HepG2 (cell line): ENCODE results near the gene MIDN. TPM values are rescaled to one million over a fixed set of nuclear protein-coding genes. Genes with fewer than 3 reads are reported as not detected.

Source experiments
- ADNP ChIP-seq: sonication (generic); formaldehyde crosslinking; IDR thresholded peaks from 2 replicates; pipeline ENCODE4 v1.4.0; 2020; ENCODE audit warnings: missing genetic modification reagents
- CBFB ChIP-seq: sonication (generic); formaldehyde crosslinking; IDR thresholded peaks from 2 replicates; pipeline ENCODE4 v1.4.0; 2020; ENCODE audit warnings: missing genetic modification reagents
- CEBPG ChIP-seq: IDR thresholded peaks from 2 replicates; pipeline ENCODE4 v1.6.1; 2016
- CREB1 ChIP-seq, 2 experiments: fragments of 450-650 bp in 1 of 2; IDR thresholded peaks; 2 replicates each; pipeline ENCODE4 v1.6.1; 2016 to 2017; ENCODE audit warnings: control low read depth in 1 of 2, mild to moderate bottlenecking in 1 of 2, missing compliant biosample characterization in 1 of 2, missing genetic modification characterization in 1 of 2
- CREM ChIP-seq, 2 experiments: sonication (generic) in 1 of 2; formaldehyde crosslinking in 1 of 2; IDR thresholded peaks; 2 replicates each; pipeline versions ENCODE4 v1.4.0 to v1.6.1; 2016 to 2020; ENCODE audit warnings: antibody characterized with exemption in 1 of 2, mild to moderate bottlenecking in 1 of 2, missing genetic modification reagents in 1 of 2
- DPF2 ChIP-seq: sonication (generic); formaldehyde crosslinking; IDR thresholded peaks from 2 replicates; pipeline ENCODE4 v1.4.0; 2020; ENCODE audit warnings: mild to moderate bottlenecking, low read depth, missing genetic modification reagents, borderline replicate concordance
- ESRRA ChIP-seq: sonication (generic); formaldehyde crosslinking; IDR thresholded peaks from 2 replicates; pipeline ENCODE4 v1.5.1; 2020; ENCODE audit warnings: mild to moderate bottlenecking, low read depth, missing genetic modification reagents
- ETV6 ChIP-seq: sonication (generic); formaldehyde crosslinking; conservative IDR thresholded peaks from 2 replicates; pipeline ENCODE4 v1.4.0; 2020; ENCODE audit warnings: missing genetic modification reagents
- FOSL2 ChIP-seq: sonication (generic); formaldehyde crosslinking; IDR thresholded peaks from 2 replicates; pipeline ENCODE4 v1.4.0; 2020; ENCODE audit warnings: missing genetic modification reagents
- FOXO1 ChIP-seq: sonication (generic); formaldehyde crosslinking; IDR thresholded peaks from 2 replicates; pipeline ENCODE4 v1.4.0; 2020; ENCODE audit warnings: missing genetic modification reagents
- ISL2 ChIP-seq: sonication (generic); formaldehyde crosslinking; IDR thresholded peaks from 2 replicates; pipeline ENCODE4 v1.5.0; 2020; ENCODE audit warnings: missing genetic modification reagents
- NCOA5 ChIP-seq: sonication (generic); formaldehyde crosslinking; IDR thresholded peaks from 2 replicates; pipeline ENCODE4 v1.4.0; 2020; ENCODE audit warnings: missing genetic modification reagents
- PHF20 ChIP-seq: sonication (generic); formaldehyde crosslinking; IDR thresholded peaks from 2 replicates; pipeline ENCODE4 v1.5.0; 2020; ENCODE audit warnings: mild to moderate bottlenecking, missing genetic modification reagents
- SNRNP70 ChIP-seq: fragments of 200-400 bp; formaldehyde crosslinking; IDR thresholded peaks from 2 replicates; pipeline ENCODE4 v1.6.1; 2017; ENCODE audit warnings: mild to moderate bottlenecking, low read depth, low read length, moderate library complexity
- SRSF9 ChIP-seq: fragments of 200-400 bp; formaldehyde crosslinking; IDR thresholded peaks from 2 replicates; pipeline ENCODE4 v1.6.1; 2018; ENCODE audit warnings: borderline replicate concordance, mild to moderate bottlenecking, low read depth, low read length; ENCODE audit not compliant: insufficient read depth, poor library complexity, severe bottlenecking
- TAF1 ChIP-seq: sonication (generic); formaldehyde crosslinking; IDR thresholded peaks from 2 replicates; pipeline ENCODE4 v1.4.0; 2020; ENCODE audit warnings: missing genetic modification reagents
- TBX3 ChIP-seq: fragments of 450-650 bp; IDR thresholded peaks from 2 replicates; pipeline ENCODE4 v1.6.1; 2017; ENCODE audit warnings: antibody characterized with exemption, mild to moderate bottlenecking, inconsistent platforms, borderline replicate concordance
- THAP11 ChIP-seq: IDR thresholded peaks from 2 replicates; pipeline ENCODE4 v1.6.1; 2016; ENCODE audit warnings: missing biosample characterization, missing genetic modification reagents
- ZBTB42 ChIP-seq: sonication (generic); formaldehyde crosslinking; IDR thresholded peaks from 2 replicates; pipeline ENCODE4 v1.5.0; 2020; ENCODE audit warnings: mild to moderate bottlenecking, missing genetic modification reagents
- ZEB1 ChIP-seq: IDR thresholded peaks from 2 replicates; pipeline ENCODE4 v1.6.1; 2012; ENCODE audit warnings: mild to moderate bottlenecking, low read depth, inconsistent platforms; ENCODE audit not compliant: insufficient replicate concordance
- ZFP37 ChIP-seq: sonication (generic); formaldehyde crosslinking; IDR thresholded peaks from 2 replicates; pipeline ENCODE4 v1.4.0; 2020; ENCODE audit warnings: missing genetic modification reagents, borderline replicate concordance
- ZFP90 ChIP-seq: sonication (generic); formaldehyde crosslinking; IDR thresholded peaks from 2 replicates; pipeline ENCODE4 v1.8.0; 2022; ENCODE audit warnings: missing genetic modification reagents, mild to moderate bottlenecking, inconsistent platforms, borderline replicate concordance
- ZNF460 ChIP-seq: sonication (generic); formaldehyde crosslinking; IDR thresholded peaks from 2 replicates; pipeline ENCODE4 v1.5.1; 2020; ENCODE audit warnings: missing genetic modification reagents, mild to moderate bottlenecking, borderline replicate concordance
- ZNF766 ChIP-seq: sonication (generic); formaldehyde crosslinking; IDR thresholded peaks from 2 replicates; pipeline ENCODE4 v1.5.0; 2020; ENCODE audit warnings: missing genetic modification reagents, borderline replicate concordance
- ZNF772 ChIP-seq: sonication (generic); formaldehyde crosslinking; IDR thresholded peaks from 2 replicates; pipeline ENCODE4 v1.5.0; 2020; ENCODE audit warnings: mild to moderate bottlenecking, missing genetic modification reagents
- polyA plus RNA-seq, 8 experiments: library from polyadenylated mRNA; depleted of rRNA in 3 of 8; stranded (reverse) in 7 of 8; unstranded in 1 of 8; fragments of >200 nt; fragmentation: Illumina TruSeq in 4 of 8; extraction: Trizol in 4 of 8; gene quantifications; 2 replicates each; pipeline versions ENCODE4 v1.2.1 to v1.2.3, GENCODE V29; 2011 to 2016; ENCODE audit warnings: low read depth in 4 of 8, missing spikeins in 1 of 8, mixed read lengths in 1 of 8; ENCODE audit not compliant: insufficient read depth in 1 of 8
- total RNA-seq, 5 experiments: library from RNA; depleted of rRNA; stranded (reverse); fragments of >200 nt; fragmentation: Illumina TruSeq; extraction: Trizol; gene quantifications; 2 replicates each; pipeline ENCODE4 v1.2.3, GENCODE V29; 2016; ENCODE audit warnings: low read depth in 1 of 5
- TF ChIP-seq, protein P1 (sequence below): IDR thresholded peaks from 2 replicates; pipeline ENCODE4 v1.6.1; 2016
- TF ChIP-seq, protein P2 (sequence below): sonication (generic); formaldehyde crosslinking; IDR thresholded peaks from 2 replicates; pipeline ENCODE4 v1.5.0; 2020; ENCODE audit warnings: mild to moderate bottlenecking, missing genetic modification reagents, borderline replicate concordance

MIDN gene
- total and polyA plus RNA-seq, 2 of the 13 experiments (the other 11 are each of a cell fraction or from before 2014, with no cell fraction given): 8.4 to 18.0 TPM

DNA sequence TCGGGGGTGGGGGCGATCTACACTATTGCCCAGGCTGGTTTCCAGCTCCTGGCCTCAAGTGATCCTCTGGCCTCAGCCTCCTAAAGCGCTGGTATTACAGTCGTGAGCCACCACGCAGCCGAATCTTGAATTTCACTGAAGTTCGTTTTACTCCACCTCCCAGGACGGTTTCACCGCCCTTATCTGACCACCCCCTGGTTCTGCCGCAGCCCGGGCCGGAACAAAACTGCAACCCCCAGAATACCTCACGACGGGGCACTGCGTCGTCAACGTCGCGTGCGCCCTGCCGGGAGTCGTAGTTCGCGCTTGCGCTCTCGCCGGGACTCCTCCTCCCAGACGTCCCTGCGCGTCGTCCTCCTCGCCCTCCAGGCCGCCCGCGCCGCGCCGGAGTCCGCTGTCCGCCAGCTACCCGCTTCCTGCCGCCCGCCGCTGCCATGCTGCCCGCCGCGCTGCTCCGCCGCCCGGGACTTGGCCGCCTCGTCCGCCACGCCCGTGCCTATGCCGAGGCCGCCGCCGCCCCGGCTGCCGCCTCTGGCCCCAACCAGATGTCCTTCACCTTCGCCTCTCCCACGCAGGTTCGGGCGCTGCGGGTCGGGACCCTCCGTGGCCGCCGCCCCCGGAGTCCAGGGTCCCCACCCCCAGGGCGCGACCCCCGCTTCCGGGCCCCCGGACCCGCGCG, 6.8 kb upstream of the MIDN start, which contains the start of gene ATP5F1D (continued):
- TF ChIP-seq SRSF9 (no peak), ZEB1 (no peak), ZNF772 (no peak), ISL2 (CRISPR knock-in tag) (peak; percentile 41; the same call in 1 of the 2 replicates), ETV6 (CRISPR knock-in tag) (0 out of 2 replicates have a peak, but pooled peaks have one; percentile 15), ESRRA (CRISPR knock-in tag) (0 out of 2 replicates have a peak, but pooled peaks have one; percentile 24), ZFP37 (CRISPR knock-in tag) (no peak), TAF1 (CRISPR knock-in tag) (no peak; the same call in none of the 2 replicates), TBX3 (no peak), FOSL2 (CRISPR knock-in tag) (peak; percentile 29), CREM (IDR thresholded peaks at IDR 0.05) (peak; percentile 97), CREM (CRISPR knock-in tag; IDR thresholded peaks at IDR 0.05) (peak; percentile 60; the same call in 1 of the 2 replicates), PHF20 (CRISPR knock-in tag) (0 out of 2 replicates have a peak, but pooled peaks have one; percentile 43), ZBTB42 (no peak), ZFP90 (CRISPR knock-in tag) (0 out of 2 replicates have a peak, but pooled peaks have one; percentile 54), ZNF460 (CRISPR knock-in tag) (no peak), THAP11 (CRISPR knock-in tag) (peak; percentile 98), DPF2 (no peak), SNRNP70 (no peak), NCOA5 (no peak), ZNF766 (CRISPR knock-in tag) (peak; percentile 33; the same call in 1 of the 2 replicates), CBFB (CRISPR knock-in tag) (0 out of 2 replicates have a peak, but pooled peaks have one; percentile 37), CREB1 (IDR thresholded peaks at IDR 0.05) (peak; percentile 93), CREB1 (CRISPR knock-in tag; IDR thresholded peaks at IDR 0.05) (peak; percentile 92), CEBPG (CRISPR knock-in tag) (no peak; the same call in 1 of the 2 replicates), FOXO1 (peak; percentile 25; the same call in 1 of the 2 replicates), ADNP (no peak)
- TF ChIP-seq, protein P1, sequence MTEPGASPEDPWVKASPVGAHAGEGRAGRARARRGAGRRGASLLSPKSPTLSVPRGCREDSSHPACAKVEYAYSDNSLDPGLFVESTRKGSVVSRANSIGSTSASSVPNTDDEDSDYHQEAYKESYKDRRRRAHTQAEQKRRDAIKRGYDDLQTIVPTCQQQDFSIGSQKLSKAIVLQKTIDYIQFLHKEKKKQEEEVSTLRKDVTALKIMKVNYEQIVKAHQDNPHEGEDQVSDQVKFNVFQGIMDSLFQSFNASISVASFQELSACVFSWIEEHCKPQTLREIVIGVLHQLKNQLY: no peak
- TF ChIP-seq, protein P2, sequence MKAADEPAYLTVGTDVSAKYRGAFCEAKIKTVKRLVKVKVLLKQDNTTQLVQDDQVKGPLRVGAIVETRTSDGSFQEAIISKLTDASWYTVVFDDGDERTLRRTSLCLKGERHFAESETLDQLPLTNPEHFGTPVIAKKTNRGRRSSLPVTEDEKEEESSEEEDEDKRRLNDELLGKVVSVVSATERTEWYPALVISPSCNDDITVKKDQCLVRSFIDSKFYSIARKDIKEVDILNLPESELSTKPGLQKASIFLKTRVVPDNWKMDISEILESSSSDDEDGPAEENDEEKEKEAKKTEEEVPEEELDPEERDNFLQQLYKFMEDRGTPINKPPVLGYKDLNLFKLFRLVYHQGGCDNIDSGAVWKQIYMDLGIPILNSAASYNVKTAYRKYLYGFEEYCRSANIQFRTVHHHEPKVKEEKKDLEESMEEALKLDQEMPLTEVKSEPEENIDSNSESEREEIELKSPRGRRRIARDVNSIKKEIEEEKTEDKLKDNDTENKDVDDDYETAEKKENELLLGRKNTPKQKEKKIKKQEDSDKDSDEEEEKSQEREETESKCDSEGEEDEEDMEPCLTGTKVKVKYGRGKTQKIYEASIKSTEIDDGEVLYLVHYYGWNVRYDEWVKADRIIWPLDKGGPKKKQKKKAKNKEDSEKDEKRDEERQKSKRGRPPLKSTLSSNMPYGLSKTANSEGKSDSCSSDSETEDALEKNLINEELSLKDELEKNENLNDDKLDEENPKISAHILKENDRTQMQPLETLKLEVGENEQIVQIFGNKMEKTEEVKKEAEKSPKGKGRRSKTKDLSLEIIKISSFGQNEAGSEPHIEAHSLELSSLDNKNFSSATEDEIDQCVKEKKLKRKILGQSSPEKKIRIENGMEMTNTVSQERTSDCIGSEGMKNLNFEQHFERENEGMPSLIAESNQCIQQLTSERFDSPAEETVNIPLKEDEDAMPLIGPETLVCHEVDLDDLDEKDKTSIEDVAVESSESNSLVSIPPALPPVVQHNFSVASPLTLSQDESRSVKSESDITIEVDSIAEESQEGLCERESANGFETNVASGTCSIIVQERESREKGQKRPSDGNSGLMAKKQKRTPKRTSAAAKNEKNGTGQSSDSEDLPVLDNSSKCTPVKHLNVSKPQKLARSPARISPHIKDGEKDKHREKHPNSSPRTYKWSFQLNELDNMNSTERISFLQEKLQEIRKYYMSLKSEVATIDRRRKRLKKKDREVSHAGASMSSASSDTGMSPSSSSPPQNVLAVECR (CRISPR knock-in tag): peak; percentile 92
